Prostate gland (tissue), 2 donors: Measurements from ENCODE around the gene TMCC1. TPM values are rescaled to one million over a fixed set of nuclear protein-coding genes. Genes with fewer than 3 reads are reported as not detected.

Experiments
- DNase-seq: peaks from one replicate; pipeline ENCODE4 v3.0.0-alpha.2; 2019; ENCODE audit warnings: low spot score
- H3K27ac ChIP-seq, 2 donors: fragments of 200-600 bp; sonication (generic); 2 replicates each; pipeline ENCODE4 v1.5.1; 2017 to 2019
- H3K27me3 ChIP-seq: fragments of 200-600 bp; sonication (generic); replicated peaks from 2 replicates; pipeline ENCODE4 v1.5.1; 2019; ENCODE audit not compliant: insufficient read depth
- H3K36me3 ChIP-seq, 2 donors: fragments of 200-600 bp; sonication (generic); 1 replicate in 1 of 2; 2 replicates in 1 of 2; pipeline versions ENCODE4 v1.5.1 to v1.8.1; 2017 to 2019
- H3K4me1 ChIP-seq: fragments of 200-600 bp; sonication (generic); replicated peaks from 2 replicates; pipeline ENCODE4 v1.5.1; 2019
- H3K4me3 ChIP-seq, 2 donors: fragments of 200-600 bp; sonication (generic); 2 replicates each; pipeline ENCODE4 v1.5.1; 2017 to 2019
- H3K9me3 ChIP-seq: fragments of 200-600 bp; sonication (generic); 2 replicates; pipeline ENCODE4 v1.5.1; 2017
- CTCF ChIP-seq, 4 experiments: fragments of 200-600 bp in 2 of 4; fragments of 450-650 bp in 2 of 4; sonication (generic) in 2 of 4; IDR thresholded peaks; 1 replicate in 3 of 4; 2 replicates in 1 of 4; pipeline ENCODE4 v1.5.1; 2016 to 2019; ENCODE audit warnings: antibody characterized with exemption in 4 of 4, mild to moderate bottlenecking in 2 of 4, moderate library complexity in 2 of 4
- POLR2A ChIP-seq: fragments of 450-650 bp; IDR thresholded peaks from one replicate; pipeline ENCODE4 v1.6.1; 2016; ENCODE audit warnings: antibody characterized with exemption, mild to moderate bottlenecking
- POLR2AphosphoS5 ChIP-seq: sonication (generic); formaldehyde crosslinking; IDR thresholded peaks from one replicate; pipeline ENCODE4 v1.6.1; 2017; ENCODE audit warnings: antibody characterized with exemption
- WGBS: methylation state at CpG from one replicate; pipeline ENCODE4 v1.1.5; 2018; 5-methylcytosine and 5-hydroxymethylcytosine counted together
- intact Hi-C: fragments of 100-400 bp; cut with DNase I; formaldehyde crosslinking; loops from one replicate; pipeline ENCODE4 v1.14.2; 2022
- total RNA-seq, 2 donors: library from RNA; depleted of rRNA; stranded (reverse); fragments of >200 nt; gene quantifications; one replicate each; pipeline ENCODE4 v1.1.0, GENCODE V29; 2016

TMCC1 gene
- total RNA-seq, 2 donors from 2014 or later: 27.6 to 43.9 TPM

GRCh38 chr3:129738172-129738571 is 155.3 kb downstream of the TMCC1 start:
- TF ChIP-seq CTCF (IDR thresholded peaks at IDR 0.05) (no peak), POLR2A (no peak), POLR2AphosphoS5 (no peak)
- intact Hi-C loops: no loop called here

GRCh38 chr3:129736070-129736469 is 157.4 kb downstream of the TMCC1 start:
- no peaks in the 10 kb centered on the region for H3K27me3 ChIP-seq
- WGBS: 69% methylated on average over 2 of the region's 2 CpGs
- H3K27ac ChIP-seq: no peak overlapping the region
- TF ChIP-seq CTCF (IDR thresholded peaks at IDR 0.05) (no peak), POLR2AphosphoS5 (no peak), POLR2A (no peak)
- H3K36me3 ChIP-seq: no peaks in the 10 kb centered on the region
- H3K9me3 ChIP-seq: no peaks in the 10 kb centered on the region
- H3K4me1 ChIP-seq: no peaks in the 10 kb centered on the region
- H3K4me3 ChIP-seq: no peak overlapping the region
- intact Hi-C loops: no loop called here
- DNase-seq: no peak

More at GRCh38 chr3:129738172-129738571, 155.3 kb downstream of the TMCC1 start:
- H3K27ac ChIP-seq: no peak overlapping the region
- no peaks in the 10 kb centered on the region for H3K9me3 ChIP-seq
- no peak for DNase-seq
- no peaks in the 10 kb centered on the region for H3K27me3 ChIP-seq
- no peaks in the 10 kb centered on the region for H3K4me1 ChIP-seq
- no peak overlapping the region for H3K4me3 ChIP-seq
- H3K36me3 ChIP-seq: no peaks in the 10 kb centered on the region
- 92% methylated on average over 5 of the region's 5 CpGs for WGBS

GRCh38 chr3:129735638-129736037 is 157.9 kb downstream of the TMCC1 start:
- H3K36me3 ChIP-seq: no peaks in the 10 kb centered on the region
- DNase-seq: no peak
- intact Hi-C loops: no loop called here
- H3K27ac ChIP-seq: no peak overlapping the region
- no peaks in the 10 kb centered on the region for H3K9me3 ChIP-seq
- no peaks in the 10 kb centered on the region for H3K27me3 ChIP-seq
- no peaks in the 10 kb centered on the region for H3K4me1 ChIP-seq
- no peak overlapping the region for H3K4me3 ChIP-seq
- TF ChIP-seq POLR2AphosphoS5: no peak
- no peak for TF ChIP-seq CTCF (IDR thresholded peaks at IDR 0.05)
- no peak for TF ChIP-seq POLR2A
- WGBS: 70% methylated on average over 4 of the region's 4 CpGs

GRCh38 chr3:129734449-129734848 is 159.1 kb downstream of the TMCC1 start:
- whole genome bisulfite sequencing: 98% methylated on average over 2 of the region's 2 CpGs

More at GRCh38 chr3:129734449-129734848, 159.1 kb downstream of the TMCC1 start:
- DNase-seq: no peak
- TF ChIP-seq CTCF (IDR thresholded peaks at IDR 0.05): no peak
- intact Hi-C loops: no loop called here
- Histone ChIP-seq H3K4me3 (no peak overlapping the region), H3K27ac (no peak overlapping the region), H3K9me3 (no peaks in the 10 kb centered on the region), H3K4me1 (no peaks in the 10 kb centered on the region), H3K27me3 (no peaks in the 10 kb centered on the region), H3K36me3 (no peaks in the 10 kb centered on the region)
